ENCODE measurements around the gene NOS1AP. TPM values are rescaled to one million over a fixed set of nuclear protein-coding genes. Genes with fewer than 3 reads are reported as not detected.

The NOS1AP gene
- total RNA-seq = 0.38 and 0.81 TPM in 2 replicates

GRCh38 chr1:162069334-162070093 lies at the start of gene NOS1AP:
Gene NOS1AP, plus strand, starts transcription at chr1:162069691. Its CDS starts 487 bp downstream, at chr1:162070178.

GRCh38 chr1:162023547-162024501 lies 45.7 kb upstream of the NOS1AP start, which contains the start of gene OLFML2B:
Gene OLFML2B, minus strand, starts transcription at chr1:162023869. Its CDS starts 439 bp downstream, at chr1:162023430.

GRCh38 chr1:162376691-162377090 lies 307.2 kb downstream of the NOS1AP start, which contains the start of gene SPATA46:
Gene SPATA46, minus strand, starts transcription at chr1:162376854. Its CDS starts 64 bp downstream, at chr1:162376790.

GRCh38 chr1:162381383-162381782 lies 311.9 kb downstream of the NOS1AP start, which contains the start of gene C1orf226:
Gene C1orf226, plus strand, starts transcription at chr1:162381728. Its CDS starts 174 bp downstream, at chr1:162381902.

GRCh38 chr1:162412002-162412401 lies 342.5 kb downstream of the NOS1AP start, which contains the start of gene SH2D1B:
Gene SH2D1B, minus strand, starts transcription at chr1:162412136. Its CDS starts 120 bp downstream, at chr1:162412016.

Other genes starting within 250 kb of the NOS1AP start
- 12.9 and 41.5 TPM in 2 replicates for gene OLFML2B, start 45.8 kb upstream of the NOS1AP start, total RNA-seq